Measurements from ENCODE around the gene TXNL4A. TPM values are rescaled to one million over a fixed set of nuclear protein-coding genes. Genes with fewer than 3 reads are reported as not detected.

The TXNL4A gene
- total RNA-seq, 2 experiments from 2014 or later = 55.0 to 55.7 TPM

GRCh38 chr18:79935098-79935480 lies 53.3 kb downstream of the TXNL4A start:
- H3K4me1 Mint-ChIP-seq (ENCODE audit: low read depth) = peaks cover 13% of the 10 kb centered on the region
- intact Hi-C loops (cut with DNase I, micrococcal nuclease) = no loop called here
- Histone ChIP-seq H3K9me3 (ENCODE audit: control insufficient read depth in 1 of 2, insufficient read depth in 1 of 2, low read length in 2 of 2) (peaks cover 27 to 53% of the 10 kb centered on the region in 2 experiments), H3K4me1 (ENCODE audit: insufficient read depth, low read length) (no peaks in the 10 kb centered on the region), H3K27me3 (ENCODE audit: control insufficient read depth in 1 of 2, insufficient read depth in 2 of 2, low read length in 2 of 2) (no peaks in the 10 kb centered on the region), H3K27ac (ENCODE audit: low read depth in 1 of 2, low read length in 2 of 2) (no peak overlapping the region), H3K4me3 (ENCODE audit: low read length) (no peak overlapping the region), H3K36me3 (ENCODE audit: insufficient read depth, low read length) (peaks cover 27% of the 10 kb centered on the region)
- ATAC-seq (ENCODE audit: poor library complexity) (no peak), DNase-seq (no peak)
- no peak overlapping the region for H3K4me3 Mint-ChIP-seq
- TF ChIP-seq CTCF (IDR thresholded peaks at IDR 0.05) = no peak
- POLR2A ChIA-PET = no interaction called here
- H3K9me3 Mint-ChIP-seq = peaks cover 19% of the 10 kb centered on the region
- CTCF ChIA-PET = no interaction called here
- H3K27ac Mint-ChIP-seq = no peak overlapping the region
- H3K27me3 Mint-ChIP-seq = no peaks in the 10 kb centered on the region
- H3K36me3 Mint-ChIP-seq (ENCODE audit: low read depth) = peaks cover 99% of the 10 kb centered on the region

- H3K27ac Mint-ChIP-seq = no peak overlapping the region
- ATAC-seq (ENCODE audit: poor library complexity) = no peak
- no peak overlapping the region for H3K27ac ChIP-seq (ENCODE audit: low read depth in 1 of 2, low read length in 2 of 2)
- no peak for DNase-seq
- H3K4me3 Mint-ChIP-seq = no peak overlapping the region
- peaks cover 24% of the 10 kb centered on the region for H3K9me3 Mint-ChIP-seq
- POLR2A ChIA-PET = no interaction called here
- no peaks in the 10 kb centered on the region for H3K27me3 Mint-ChIP-seq
- peaks cover 29% of the 10 kb centered on the region for H3K36me3 ChIP-seq (ENCODE audit: insufficient read depth, low read length)
- CTCF ChIA-PET = no interaction called here
- H3K4me1 ChIP-seq (ENCODE audit: insufficient read depth, low read length) = no peaks in the 10 kb centered on the region
- intact Hi-C loops (cut with DNase I, micrococcal nuclease) = no loop called here
- H3K4me1 Mint-ChIP-seq (ENCODE audit: low read depth) = peaks cover 10% of the 10 kb centered on the region
- TF ChIP-seq CTCF (IDR thresholded peaks at IDR 0.05) = no peak
- H3K36me3 Mint-ChIP-seq (ENCODE audit: low read depth) = peaks cover 99% of the 10 kb centered on the region
- H3K4me3 ChIP-seq (ENCODE audit: low read length) = no peak overlapping the region
- H3K9me3 ChIP-seq (ENCODE audit: control insufficient read depth in 1 of 2, insufficient read depth in 1 of 2, low read length in 2 of 2) = peaks cover 33 to 53% of the 10 kb centered on the region in 2 experiments
- no peaks in the 10 kb centered on the region for H3K27me3 ChIP-seq (ENCODE audit: control insufficient read depth in 1 of 2, insufficient read depth in 2 of 2, low read length in 2 of 2)
These were observed 53.9 kb downstream of the TXNL4A start for GRCh38 chr18:79934311-79935097.

- H3K27me3 ChIP-seq (ENCODE audit: control insufficient read depth in 1 of 2, insufficient read depth in 2 of 2, low read length in 2 of 2) = no peaks in the 10 kb centered on the region
- Mint-ChIP-seq H3K9me3 (peaks cover 27% of the 10 kb centered on the region), H3K36me3 (ENCODE audit: low read depth) (peaks cover 99% of the 10 kb centered on the region), H3K27ac (no peak overlapping the region), H3K27me3 (no peaks in the 10 kb centered on the region), H3K4me3 (no peak overlapping the region), H3K4me1 (ENCODE audit: low read depth) (peaks cover 5% of the 10 kb centered on the region)
- no peaks in the 10 kb centered on the region for H3K4me1 ChIP-seq (ENCODE audit: insufficient read depth, low read length)
- intact Hi-C loops (cut with DNase I, micrococcal nuclease) = no loop called here
- H3K27ac ChIP-seq (ENCODE audit: low read depth in 1 of 2, low read length in 2 of 2) = no peak overlapping the region
- ATAC-seq (ENCODE audit: poor library complexity) (no peak), DNase-seq (peak in 1 of 14 experiments; percentile 2)
- no peak overlapping the region for H3K4me3 ChIP-seq (ENCODE audit: low read length)
- CTCF ChIA-PET = no interaction called here
- POLR2A ChIA-PET = no interaction called here
- H3K9me3 ChIP-seq (ENCODE audit: control insufficient read depth in 1 of 2, insufficient read depth in 1 of 2, low read length in 2 of 2) = peaks cover 40 to 59% of the 10 kb centered on the region in 2 experiments
- peaks cover 36% of the 10 kb centered on the region for H3K36me3 ChIP-seq (ENCODE audit: insufficient read depth, low read length)
- TF ChIP-seq CTCF (IDR thresholded peaks at IDR 0.05) = no peak
These were observed 54.6 kb downstream of the TXNL4A start for GRCh38 chr18:79933765-79934164.

All from CD4-positive, alpha-beta T cell (primary cell).